HG02798 (cell line): ENCODE results near the gene PRXL2A.

Experiments
- ATAC-seq: cut with Tn5 transposase; IDR thresholded peaks from one replicate; pipeline ENCODE4 v1.9.1; 2021; ENCODE audit warnings: mild to moderate bottlenecking; ENCODE audit not compliant: unreplicated experiment, poor library complexity

The PRXL2A gene

GRCh38 chr10:80459047-80459865 lies 50.9 kb downstream of the PRXL2A start:
- ATAC-seq, result peak; percentile 50

- no peak for ATAC-seq
Measured at GRCh38 chr10:80460399-80461207, 52.3 kb downstream of the PRXL2A start.

- no peak for ATAC-seq
Measured at GRCh38 chr10:80461208-80462183, 53.1 kb downstream of the PRXL2A start.

- ATAC-seq, result no peak
Measured at GRCh38 chr10:80462299-80462980, 54.1 kb downstream of the PRXL2A start.

- ATAC-seq, result peak; percentile 32
Measured at GRCh38 chr10:80462981-80463741, 54.8 kb downstream of the PRXL2A start.

- ATAC-seq, result no peak
Measured at GRCh38 chr10:80463868-80464267, 55.5 kb downstream of the PRXL2A start.

- no peak for ATAC-seq
Measured at GRCh38 chr10:80464557-80465450, 56.5 kb downstream of the PRXL2A start.

- no peak for ATAC-seq
Measured at GRCh38 chr10:80465451-80465835, 57.1 kb downstream of the PRXL2A start.

- ATAC-seq, result peak; percentile 56
Measured at GRCh38 chr10:80465839-80466590, 57.7 kb downstream of the PRXL2A start.

- ATAC-seq, result no peak
Measured at GRCh38 chr10:80466724-80467326, 58.5 kb downstream of the PRXL2A start.

GRCh38 chr10:80468002-80468401 lies 59.7 kb downstream of the PRXL2A start:
- ATAC-seq, result no peak

GRCh38 chr10:80468806-80469421 lies 60.6 kb downstream of the PRXL2A start:
- no peak for ATAC-seq

- ATAC-seq, result no peak
Measured at GRCh38 chr10:80470266-80470665, 61.9 kb downstream of the PRXL2A start.

GRCh38 chr10:80471001-80471400 lies 62.6 kb downstream of the PRXL2A start:
- no peak for ATAC-seq

GRCh38 chr10:80471715-80472233 lies 63.4 kb downstream of the PRXL2A start:
- ATAC-seq, result peak; percentile 57
